HG03432 (cell line): ENCODE data around the gene TTLL7.

ENCODE experiments used
- ATAC-seq: cut with Tn5 transposase; IDR thresholded peaks from one replicate; pipeline ENCODE4 v1.9.1; 2021; ENCODE audit warnings: mild to moderate bottlenecking, moderate library complexity; ENCODE audit not compliant: unreplicated experiment

TTLL7 gene

DNA sequence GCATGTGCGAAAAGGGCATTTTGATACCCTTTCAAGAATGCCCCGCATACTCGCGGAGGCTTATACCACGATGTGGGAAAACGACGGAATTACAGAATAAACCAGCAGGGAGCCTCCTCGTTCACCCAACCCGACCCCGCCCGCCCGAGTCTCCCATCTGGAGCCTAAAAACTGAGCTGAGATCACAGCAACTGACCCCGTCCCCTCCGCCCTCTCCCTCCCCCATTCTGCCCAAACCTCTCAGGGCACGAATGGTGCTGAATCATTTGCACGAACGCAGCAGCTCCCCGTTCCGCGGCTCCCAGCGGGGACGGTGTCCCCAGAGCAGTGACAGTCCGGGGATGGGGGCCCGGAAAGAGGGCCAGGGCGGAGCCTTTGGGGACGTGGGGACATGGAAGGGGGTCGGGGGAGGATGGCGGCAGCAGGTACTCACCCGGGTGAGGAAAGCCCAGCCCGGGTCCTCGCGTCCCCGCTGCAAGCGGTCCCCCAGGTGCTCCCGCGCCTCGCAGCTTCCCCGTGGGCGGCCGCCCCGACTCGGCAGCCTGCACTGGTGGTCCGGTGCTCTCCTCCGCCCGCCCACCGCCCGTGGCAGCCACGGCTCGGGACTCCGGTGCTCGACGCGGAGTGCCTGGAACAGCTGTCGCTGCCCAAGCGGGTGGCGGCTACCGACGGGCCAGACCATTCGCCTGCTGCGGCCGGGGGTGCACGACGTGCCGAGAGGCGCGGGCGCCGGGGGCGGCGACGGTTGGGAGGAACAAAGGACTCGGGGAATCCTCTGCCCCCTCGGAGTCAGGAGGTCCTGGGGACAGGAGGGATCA is at the start of gene TTLL7:
Gene TTLL7, minus strand, starts transcription at position 635 of the 818 bp plus-strand sequence. CDS start 46,921 bp downstream, outside the sequence.
- ATAC-seq = peak; percentile 93

DNA sequence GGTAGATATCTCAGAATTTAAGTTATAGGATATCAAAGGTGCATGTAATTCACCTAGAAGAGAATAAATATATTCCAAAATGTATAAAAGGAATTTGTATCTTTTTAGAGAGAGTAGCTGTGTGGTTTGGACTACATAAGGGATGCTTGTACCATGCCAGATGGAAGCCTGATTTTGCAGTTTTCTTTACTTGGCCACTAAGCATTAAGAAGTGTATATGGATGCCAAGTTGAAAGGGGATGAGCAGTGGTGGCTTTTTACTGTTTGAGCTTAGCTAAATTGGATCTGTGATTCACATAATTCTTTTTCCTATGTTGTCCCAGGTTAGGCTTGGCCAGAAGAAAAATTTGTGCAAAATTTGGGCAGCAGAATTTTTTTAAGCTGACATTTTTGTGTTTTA is 43.5 kb upstream of the TTLL7 start:
- no peak for ATAC-seq

- ATAC-seq = no peak
Measured at GRCh38 chr1:84037758-84038611, 39.1 kb upstream of the TTLL7 start.

DNA sequence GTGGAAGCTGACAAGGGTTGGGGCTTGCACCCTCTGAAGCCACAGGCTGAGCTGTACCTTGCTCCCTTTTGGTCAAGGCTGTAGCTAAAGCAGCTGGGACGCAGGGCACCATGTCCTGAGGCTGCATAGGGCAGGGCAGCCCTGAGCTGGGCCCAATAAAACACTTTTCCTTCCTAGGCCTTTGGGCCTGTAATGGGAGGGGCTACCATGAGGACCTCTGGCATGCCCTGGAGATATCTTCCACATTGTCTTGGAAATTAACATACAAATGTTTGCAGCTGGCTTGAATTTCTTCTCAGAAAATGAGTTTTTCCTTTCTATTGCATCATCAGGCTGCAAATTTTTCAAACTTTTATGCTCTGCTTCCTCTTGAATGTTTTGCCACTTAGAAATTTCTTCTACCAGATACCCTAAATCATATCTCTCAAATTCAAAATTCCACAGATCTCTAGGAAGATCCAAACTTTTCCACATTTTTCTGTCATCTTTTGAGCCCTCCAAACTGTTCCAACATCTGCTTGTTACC is 32.9 kb upstream of the TTLL7 start:
- no peak for ATAC-seq

- no peak for ATAC-seq
Measured at GRCh38 chr1:84027368-84027767, 28.4 kb upstream of the TTLL7 start.

- no peak for ATAC-seq
Measured at GRCh38 chr1:84025966-84026365, 27.0 kb upstream of the TTLL7 start.

GRCh38 chr1:84021822-84022221 is 22.9 kb upstream of the TTLL7 start:
- no peak for ATAC-seq

GRCh38 chr1:84020151-84020550 is 21.2 kb upstream of the TTLL7 start:
- ATAC-seq = no peak

DNA sequence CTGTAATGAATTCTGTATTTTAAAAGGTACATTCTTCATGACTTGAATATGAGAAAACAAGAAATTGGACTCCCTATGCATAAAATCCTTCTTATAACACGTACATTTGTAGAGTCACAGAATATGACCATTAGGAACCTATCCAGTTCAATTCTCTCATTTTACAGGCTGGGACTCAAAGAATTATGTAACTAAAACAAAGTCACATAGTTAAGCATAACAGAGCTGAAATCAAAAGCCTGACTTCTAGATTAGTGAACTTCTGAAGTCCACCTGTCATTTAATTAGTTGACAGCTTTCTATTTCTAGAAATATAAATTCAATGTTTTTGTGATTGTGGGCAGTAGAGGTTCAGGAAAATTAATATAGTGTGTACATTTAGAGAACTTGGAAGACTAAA is 20.3 kb upstream of the TTLL7 start:
- no peak for ATAC-seq

DNA sequence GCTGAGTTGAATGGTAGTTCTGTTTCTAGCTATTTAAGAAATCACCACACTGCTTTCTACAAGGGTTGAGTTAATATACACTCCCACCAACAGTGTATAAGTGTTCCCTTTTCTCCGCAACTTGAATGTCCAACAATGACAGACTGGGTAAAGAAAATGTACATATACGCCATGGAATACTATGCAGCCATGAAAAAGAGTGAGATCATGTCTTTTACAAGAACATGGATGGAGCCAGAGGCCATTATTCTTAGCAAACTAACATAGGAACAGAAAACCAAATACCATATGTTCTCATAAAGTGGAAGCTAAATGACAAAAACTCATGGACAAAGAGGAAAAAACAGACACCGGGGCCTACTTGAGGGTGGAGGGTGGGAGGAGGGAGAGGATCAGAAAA is 14.8 kb upstream of the TTLL7 start:
- ATAC-seq = no peak

GRCh38 chr1:84012018-84012417 is 13.1 kb upstream of the TTLL7 start:
- no peak for ATAC-seq

GRCh38 chr1:84010136-84010535 is 11.2 kb upstream of the TTLL7 start:
- no peak for ATAC-seq

DNA sequence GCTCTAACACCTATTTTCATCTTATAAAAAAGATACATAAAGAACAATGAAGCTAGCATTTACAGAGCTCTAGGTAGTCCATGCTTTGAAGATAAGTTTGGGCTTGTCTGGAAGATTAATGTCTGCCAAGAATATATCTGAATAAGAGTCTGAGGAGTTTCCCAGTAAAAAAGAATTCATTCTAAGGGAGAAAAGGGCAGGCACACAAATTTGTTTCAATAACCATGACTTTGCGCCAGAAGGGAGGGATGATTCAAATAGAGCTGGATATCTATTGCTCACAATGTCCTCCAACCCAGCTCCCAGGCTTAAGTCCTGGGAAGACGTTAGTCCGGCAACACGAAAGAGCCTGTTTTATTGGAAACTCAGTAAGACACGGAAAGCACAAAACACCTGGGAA is 9.7 kb upstream of the TTLL7 start:
- no peak for ATAC-seq

DNA sequence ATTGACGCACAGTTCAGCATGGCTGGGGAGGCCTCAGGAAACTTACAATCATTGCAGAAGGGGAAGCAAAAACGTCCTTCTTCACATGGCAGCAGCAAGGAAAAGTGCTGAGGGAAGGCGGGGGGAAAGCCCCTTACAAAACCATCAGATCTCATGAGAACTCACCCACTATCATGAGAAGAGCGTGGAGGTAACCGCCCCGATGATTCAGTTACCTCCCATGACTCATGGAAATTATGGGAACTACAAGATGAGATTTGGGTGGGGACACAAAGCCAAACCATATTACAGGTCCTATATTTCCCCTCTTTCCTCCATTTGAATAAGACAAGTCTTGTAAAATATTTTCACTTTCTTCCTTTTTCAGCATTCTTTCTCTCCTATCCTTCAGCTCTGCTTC is 7.7 kb upstream of the TTLL7 start:
- ATAC-seq = no peak

DNA sequence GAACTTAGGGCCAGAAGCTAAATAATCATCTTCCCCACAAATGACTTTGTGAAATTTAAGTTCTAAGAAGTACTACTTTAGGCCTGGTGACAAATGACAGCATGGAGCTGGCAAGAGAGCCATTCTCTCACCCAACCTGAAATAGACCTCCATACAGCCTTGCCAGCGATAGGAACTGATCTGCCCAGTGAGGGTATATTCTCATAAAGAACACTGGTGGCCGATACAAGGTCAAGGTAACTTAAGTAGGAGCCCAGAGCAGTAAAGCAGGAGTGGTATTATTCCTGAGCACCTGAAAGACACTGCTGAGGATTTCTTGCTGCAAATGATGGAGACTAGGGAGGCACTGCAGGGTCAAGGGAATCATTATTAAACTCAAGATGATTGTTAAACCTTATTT is 2.6 kb upstream of the TTLL7 start:
- ATAC-seq = no peak

DNA sequence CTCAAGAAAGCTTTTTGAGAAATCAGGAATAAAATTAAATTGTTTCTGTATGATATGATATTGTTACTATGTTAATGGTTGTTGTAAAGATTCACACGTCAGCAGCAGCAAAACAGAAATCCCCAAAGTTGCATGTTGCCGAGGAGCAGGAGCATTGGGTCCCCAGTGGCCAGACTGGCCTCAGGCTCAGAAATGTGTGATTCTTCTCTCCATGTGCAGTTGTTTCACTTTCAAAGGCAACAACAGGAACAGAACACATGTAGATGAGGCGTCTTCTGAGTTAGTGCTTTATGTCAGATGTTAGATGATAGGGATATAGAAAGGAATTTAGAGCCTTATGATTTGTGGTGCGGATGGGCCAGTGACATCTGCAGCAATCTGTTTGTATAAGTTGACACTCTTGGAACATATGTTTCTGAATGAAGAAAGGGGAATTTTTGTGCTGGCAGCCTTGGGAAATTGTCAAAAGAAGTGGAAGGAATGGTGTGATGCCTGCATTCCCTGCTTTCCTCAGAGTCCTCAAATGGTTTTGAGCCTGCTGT is 2.1 kb upstream of the TTLL7 start:
- ATAC-seq = no peak

DNA sequence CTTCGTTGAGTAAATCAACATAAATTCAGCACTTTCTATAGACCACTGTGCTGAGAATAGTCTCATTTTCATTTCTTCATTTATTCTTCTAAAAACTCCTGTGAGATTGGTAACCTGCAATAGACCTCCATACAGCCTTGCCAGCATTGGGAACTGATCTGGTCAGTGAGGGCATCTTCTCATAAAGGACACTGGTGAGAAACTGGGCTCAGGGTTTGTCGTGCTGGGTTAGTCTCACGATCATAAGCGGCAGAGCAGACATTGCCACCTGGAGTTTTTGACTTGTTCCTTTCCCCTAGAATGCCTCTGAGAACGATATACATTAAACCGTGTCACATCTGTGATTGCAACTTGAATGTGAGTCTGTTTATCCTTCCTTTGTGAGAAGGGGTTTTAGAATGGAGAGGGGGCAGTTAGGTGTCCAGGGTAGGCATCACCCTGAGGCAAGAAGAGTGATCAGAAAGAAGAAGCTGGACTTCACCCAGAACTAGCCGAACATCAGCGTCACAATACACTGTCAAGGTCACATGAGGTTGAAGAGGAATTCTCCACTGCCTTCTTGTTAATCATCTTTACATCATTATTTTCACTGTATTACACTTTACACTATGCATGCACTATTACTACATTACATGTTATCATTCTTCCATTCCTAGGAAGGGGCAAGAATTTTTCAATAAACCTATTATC is 1.4 kb upstream of the TTLL7 start:
- ATAC-seq = no peak

DNA sequence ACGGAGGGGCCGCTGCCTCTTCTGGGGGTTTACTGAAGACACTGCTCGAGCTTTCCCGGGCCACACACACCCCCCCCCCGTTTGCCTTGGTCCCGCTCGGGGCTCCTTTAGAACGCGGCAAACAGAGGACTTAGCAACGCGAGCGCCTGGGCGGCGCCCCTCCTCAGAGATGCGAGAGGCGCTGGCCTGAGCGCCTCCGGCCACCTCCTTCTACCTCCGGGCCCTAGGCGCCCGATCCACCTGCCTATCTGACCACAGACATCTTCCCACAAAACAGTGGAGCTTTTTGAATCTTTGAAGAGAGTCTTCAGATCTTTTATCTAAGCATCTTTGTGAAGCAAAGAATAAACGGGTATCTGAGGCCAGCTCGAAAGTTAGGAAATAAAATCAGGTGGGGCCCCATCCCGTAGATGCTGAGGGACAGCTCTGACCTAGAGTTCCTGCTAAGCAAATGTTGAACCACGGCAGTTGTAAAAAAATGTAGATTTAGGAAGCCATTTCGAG is 436 bp upstream of the TTLL7 start:
- ATAC-seq = peak; percentile 87

- no peak for ATAC-seq
Measured at GRCh38 chr1:83998205-83998497, 781 bp downstream of the TTLL7 start.

GRCh38 chr1:83997631-83998030 is 1.3 kb downstream of the TTLL7 start:
- no peak for ATAC-seq

DNA sequence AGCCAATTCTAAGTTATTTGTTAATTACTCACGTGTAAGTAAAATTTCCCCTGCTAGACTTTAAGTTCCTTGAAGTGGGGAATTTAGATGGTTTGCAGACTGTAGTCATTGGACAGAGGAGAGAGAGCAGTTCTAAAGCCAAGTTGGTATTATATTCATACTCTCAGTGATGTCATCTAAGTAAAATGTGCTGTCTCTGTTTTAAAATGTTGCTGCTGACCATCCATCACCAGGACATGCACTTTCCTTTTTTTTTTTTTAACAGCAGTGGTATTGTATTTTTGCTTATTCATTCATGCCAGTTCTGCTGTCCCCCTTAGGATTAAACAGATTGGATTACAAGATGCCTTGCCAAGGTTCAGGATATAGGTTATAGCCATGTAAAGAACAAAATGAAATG is 2.3 kb downstream of the TTLL7 start:
- ATAC-seq = no peak
